HL-60 (cell line): ENCODE measurements around the gene KIF24.

ENCODE experiments used
- DNase-seq, 2 experiments: peaks; one replicate each; pipeline ENCODE4 v3.0.0-alpha.2; 2010 to 2020; ENCODE audit warnings: low read depth in 1 of 2, low spot score in 1 of 2
- H3K27ac ChIP-seq: fragments of 250-450 bp; sonication (Bioruptor Pico); replicated peaks from 2 replicates; pipeline ENCODE4 v1.5.1; 2020; ENCODE audit warnings: mild to moderate bottlenecking, moderate library complexity
- H3K27me3 ChIP-seq: fragments of 250-450 bp; sonication (Bioruptor Pico); 2 replicates; pipeline ENCODE4 v1.5.1; 2021; ENCODE audit warnings: mild to moderate bottlenecking, moderate library complexity; ENCODE audit not compliant: insufficient read depth, poor library complexity, severe bottlenecking
- H3K4me3 ChIP-seq: replicated peaks from 2 replicates; pipeline ENCODE4 v1.5.1; 2011; ENCODE audit warnings: mild to moderate bottlenecking, control low read depth, low read length; ENCODE audit not compliant: insufficient read depth
- CTCF ChIP-seq: IDR thresholded peaks from one replicate; pipeline ENCODE4 v1.5.1; 2011; ENCODE audit warnings: low read length, control low read depth, inconsistent platforms; ENCODE audit not compliant: insufficient read depth
- GABPA ChIP-seq: IDR thresholded peaks from 2 replicates; pipeline ENCODE4 v1.6.1; 2012; ENCODE audit warnings: low read depth
- POLR2AphosphoS5 ChIP-seq: IDR thresholded peaks from 2 replicates; pipeline ENCODE4 v1.6.1; 2012; ENCODE audit warnings: low read depth
- SPI1 ChIP-seq: IDR thresholded peaks from 2 replicates; pipeline ENCODE4 v1.6.1; 2012; ENCODE audit warnings: low read depth, mild to moderate bottlenecking, borderline replicate concordance
- TF ChIP-seq, protein P1 (sequence below): IDR thresholded peaks from 2 replicates; pipeline ENCODE4 v1.6.1; 2012; ENCODE audit warnings: low read depth; ENCODE audit not compliant: insufficient replicate concordance

The KIF24 gene

DNA sequence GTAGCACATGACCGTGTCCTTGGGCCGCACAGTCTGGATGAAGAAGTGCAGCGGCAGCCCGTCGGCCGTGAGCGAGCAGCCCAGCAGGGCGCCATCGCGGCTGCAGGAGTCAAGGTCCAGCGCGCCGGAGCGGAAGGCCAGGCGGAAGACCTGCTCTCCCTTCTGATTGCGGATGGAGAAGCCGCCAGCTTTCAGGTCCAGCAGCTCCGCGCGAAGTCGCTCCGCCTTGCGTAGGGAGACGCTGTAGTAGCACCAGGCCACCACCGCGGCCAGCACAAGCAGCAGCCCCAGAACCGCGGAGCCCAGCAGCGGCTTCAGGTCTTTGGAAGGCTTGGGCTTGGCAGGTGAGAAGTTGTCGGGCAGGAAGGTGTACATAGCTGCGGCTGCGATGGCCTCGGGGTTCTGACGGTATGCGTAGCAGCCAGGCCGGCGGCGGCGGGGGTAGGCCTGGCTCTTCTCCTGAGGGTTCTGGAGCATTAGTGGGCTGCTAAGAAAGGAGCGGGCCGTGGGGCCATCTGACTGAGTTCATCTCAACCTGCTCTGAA is 43.5 kb upstream of the KIF24 start:
- Histone ChIP-seq H3K27ac (no peak overlapping the region), H3K27me3 (no peaks in the 10 kb centered on the region), H3K4me3 (no peak overlapping the region)
- no peak for TF ChIP-seq SPI1
- TF ChIP-seq POLR2AphosphoS5, result no peak
- TF ChIP-seq GABPA, result no peak
- no peak for TF ChIP-seq CTCF
- TF ChIP-seq, protein P1, sequence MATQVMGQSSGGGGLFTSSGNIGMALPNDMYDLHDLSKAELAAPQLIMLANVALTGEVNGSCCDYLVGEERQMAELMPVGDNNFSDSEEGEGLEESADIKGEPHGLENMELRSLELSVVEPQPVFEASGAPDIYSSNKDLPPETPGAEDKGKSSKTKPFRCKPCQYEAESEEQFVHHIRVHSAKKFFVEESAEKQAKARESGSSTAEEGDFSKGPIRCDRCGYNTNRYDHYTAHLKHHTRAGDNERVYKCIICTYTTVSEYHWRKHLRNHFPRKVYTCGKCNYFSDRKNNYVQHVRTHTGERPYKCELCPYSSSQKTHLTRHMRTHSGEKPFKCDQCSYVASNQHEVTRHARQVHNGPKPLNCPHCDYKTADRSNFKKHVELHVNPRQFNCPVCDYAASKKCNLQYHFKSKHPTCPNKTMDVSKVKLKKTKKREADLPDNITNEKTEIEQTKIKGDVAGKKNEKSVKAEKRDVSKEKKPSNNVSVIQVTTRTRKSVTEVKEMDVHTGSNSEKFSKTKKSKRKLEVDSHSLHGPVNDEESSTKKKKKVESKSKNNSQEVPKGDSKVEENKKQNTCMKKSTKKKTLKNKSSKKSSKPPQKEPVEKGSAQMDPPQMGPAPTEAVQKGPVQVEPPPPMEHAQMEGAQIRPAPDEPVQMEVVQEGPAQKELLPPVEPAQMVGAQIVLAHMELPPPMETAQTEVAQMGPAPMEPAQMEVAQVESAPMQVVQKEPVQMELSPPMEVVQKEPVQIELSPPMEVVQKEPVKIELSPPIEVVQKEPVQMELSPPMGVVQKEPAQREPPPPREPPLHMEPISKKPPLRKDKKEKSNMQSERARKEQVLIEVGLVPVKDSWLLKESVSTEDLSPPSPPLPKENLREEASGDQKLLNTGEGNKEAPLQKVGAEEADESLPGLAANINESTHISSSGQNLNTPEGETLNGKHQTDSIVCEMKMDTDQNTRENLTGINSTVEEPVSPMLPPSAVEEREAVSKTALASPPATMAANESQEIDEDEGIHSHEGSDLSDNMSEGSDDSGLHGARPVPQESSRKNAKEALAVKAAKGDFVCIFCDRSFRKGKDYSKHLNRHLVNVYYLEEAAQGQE, result no peak
- DNase-seq, result no peak

GRCh38 chr9:34371886-34372466 is 42.9 kb upstream of the KIF24 start:
- no peaks in the 10 kb centered on the region for H3K27me3 ChIP-seq
- H3K4me3 ChIP-seq, result no peak overlapping the region
- no peak overlapping the region for H3K27ac ChIP-seq
- DNase-seq, result no peak
- TF ChIP-seq SPI1 (no peak), POLR2AphosphoS5 (no peak), GABPA (no peak), CTCF (no peak)
- TF ChIP-seq, protein P1, result no peak

DNA sequence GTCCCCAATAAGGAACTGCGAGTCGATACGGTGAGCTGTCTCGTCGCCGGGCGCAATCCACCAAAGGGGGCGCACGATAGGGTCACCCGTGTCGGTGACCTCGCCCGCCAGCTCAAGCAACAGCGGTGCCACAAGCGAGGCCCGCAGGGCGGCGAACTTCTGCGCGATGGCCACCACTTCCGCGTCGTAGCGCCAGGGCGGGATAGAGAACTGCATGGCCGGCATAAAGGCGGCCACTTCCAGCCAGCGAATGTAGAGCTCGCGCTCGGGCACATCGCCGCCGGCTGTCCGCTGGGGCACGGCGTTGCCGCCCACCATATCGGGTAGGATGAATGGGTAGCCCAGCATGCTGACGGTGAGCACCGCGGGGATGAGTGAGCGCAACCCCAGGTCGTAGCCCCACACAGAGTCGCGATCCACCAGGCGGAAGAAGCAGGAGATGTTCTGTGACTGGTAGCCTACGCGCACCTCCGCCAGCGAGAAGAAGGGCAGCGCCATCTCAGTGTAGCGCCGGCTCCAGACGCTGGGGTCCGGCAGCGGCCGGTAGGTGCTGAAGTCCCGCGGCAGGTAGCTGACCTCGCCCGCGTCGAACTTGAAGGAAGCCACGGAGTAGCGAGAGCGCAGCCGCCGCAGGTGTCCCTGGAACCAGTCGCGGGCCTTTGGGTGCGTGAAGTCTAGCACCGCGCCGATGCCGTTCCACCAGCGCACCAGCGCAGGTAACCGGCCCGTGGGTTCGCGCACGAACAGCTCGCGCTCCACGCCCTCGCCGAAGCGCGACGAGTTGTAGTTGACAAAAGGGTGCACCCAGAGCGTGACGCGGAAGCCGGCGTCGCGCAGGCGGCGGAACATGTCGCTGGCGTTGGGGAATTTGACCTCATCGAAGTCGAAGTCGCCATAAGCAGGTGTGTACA is 42.2 kb upstream of the KIF24 start:
- Histone ChIP-seq H3K4me3 (no peak overlapping the region), H3K27ac (no peak overlapping the region), H3K27me3 (no peaks in the 10 kb centered on the region)
- DNase-seq, result no peak
- no peak for TF ChIP-seq POLR2AphosphoS5
- no peak for TF ChIP-seq GABPA
- no peak for TF ChIP-seq SPI1
- TF ChIP-seq, protein P1, result no peak
- TF ChIP-seq CTCF, result no peak
